ENCODE results near the gene CD207. TPM values are rescaled to one million over a fixed set of nuclear protein-coding genes. Genes with fewer than 3 reads are reported as not detected.
"Not testable (repeated sequence)": the region's sequence is repeated elsewhere in the genome, so short reads cannot be mapped to it uniquely, and the experiment has no call there.

CD207 gene
- not detected in 2 replicates for total RNA-seq (2021)
- not detected for Bru-seq, nascent RNA
- BruChase-seq, experiment 1, labeled RNA remaining after a 2-hour chase = percentile 16 among the genes with signal in this experiment
- not detected for BruChase-seq, experiment 2, labeled RNA remaining after a 6-hour chase
- long read RNA-seq = 0 reads

DNA sequence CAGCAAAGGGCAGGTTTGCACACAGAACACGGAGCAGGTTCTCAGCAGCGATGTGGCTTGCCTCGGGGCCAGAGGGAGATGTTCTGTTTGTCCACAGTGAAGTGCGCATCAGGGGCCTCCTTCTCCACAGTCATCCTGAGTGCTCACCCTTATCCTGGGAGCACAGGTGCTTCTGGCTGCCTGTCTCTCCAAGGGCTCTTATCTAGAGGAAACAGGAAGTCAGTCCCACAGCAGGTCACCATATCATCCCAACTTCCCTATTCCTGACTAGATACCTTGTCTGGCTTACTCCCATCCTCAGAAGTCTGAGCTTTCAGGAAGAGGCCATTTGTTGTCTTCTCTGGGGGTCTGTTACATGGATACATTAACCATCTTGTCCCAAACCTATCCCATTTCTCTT, at the start of gene CD207:
CD207 (minus strand) TSS at position 174 of the 400 bp plus-strand sequence; CDS start at position 134, 40 bp downstream.
- DNase-seq = no peak
- peaks cover 85% of the 10 kb centered on the region for H3K27me3 ChIP-seq (ENCODE audit: insufficient read depth, low read depth)
- H3K79me2 ChIP-seq (ENCODE audit: low read depth) = no peaks in the 10 kb centered on the region
- CTCF ChIA-PET = no interaction called here
- no peaks in the 10 kb centered on the region for H3K9me2 ChIP-seq (ENCODE audit: insufficient read depth)
- H3K27ac ChIP-seq = no peak within 1 kb of the TSS
- intact Hi-C loops (cut with micrococcal nuclease; ENCODE audit: unreplicated experiment) = no loop called here
- no peak within 1 kb of the TSS for H3K4me3 ChIP-seq
- H3F3A ChIP-seq (ENCODE audit: insufficient read depth, low read depth) = no peaks in the 10 kb centered on the region
- no TSS peak for BruUV-seq (replicated peaks)
- H3K4me1 ChIP-seq (replicated peaks; ENCODE audit: insufficient read depth) = no peaks in the 10 kb centered on the region
- H4K20me1 ChIP-seq (ENCODE audit: insufficient read depth) = no peaks in the 10 kb centered on the region
- POLR2A ChIA-PET (ENCODE audit: unreplicated experiment) = no interaction called here
- no peak for TF ChIP-seq EZH2 (IDR thresholded peaks at IDR 0.05; ENCODE audit: low read depth)
- no peak for TF ChIP-seq CTCF (conservative IDR thresholded peaks at IDR 0.05)
- no peaks in the 10 kb centered on the region for H3K36me3 ChIP-seq (ENCODE audit: low read depth)
- H3K4me2 ChIP-seq = no peak within 1 kb of the TSS
- no peak within 1 kb of the TSS for H2AFZ ChIP-seq
- H3K9me3 ChIP-seq (ENCODE audit: insufficient read depth, low read depth) = no peaks in the 10 kb centered on the region

DNA sequence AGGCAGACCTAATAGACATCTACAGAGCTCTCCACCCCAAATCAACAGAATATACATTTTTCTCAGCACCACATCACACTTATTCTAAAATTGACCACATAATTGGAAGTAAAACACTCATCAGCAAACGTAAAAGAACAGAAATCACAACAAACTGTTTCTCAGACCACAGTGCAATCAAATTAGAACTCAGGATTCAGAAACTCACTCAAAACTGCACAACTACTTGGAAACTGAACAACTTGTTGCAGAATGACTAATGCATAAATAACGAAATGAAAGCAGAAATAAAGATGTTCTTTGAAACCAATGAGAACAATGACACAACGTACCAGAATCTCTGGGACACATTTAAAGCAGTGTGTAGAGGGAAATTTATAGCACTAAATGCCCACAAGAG, 42.9 kb upstream of the CD207 start:
- H2AFZ ChIP-seq; H3K4me3 ChIP-seq; H3K4me2 ChIP-seq; H3K9me3 ChIP-seq (ENCODE audit: insufficient read depth, low read depth); CTCF ChIA-PET; H3F3A ChIP-seq (ENCODE audit: insufficient read depth, low read depth); POLR2A ChIA-PET (ENCODE audit: unreplicated experiment); H3K4me1 ChIP-seq (replicated peaks; ENCODE audit: insufficient read depth); intact Hi-C loops (cut with micrococcal nuclease; ENCODE audit: unreplicated experiment); H3K36me3 ChIP-seq (ENCODE audit: low read depth); H3K27ac ChIP-seq; DNase-seq; H3K79me2 ChIP-seq (ENCODE audit: low read depth); H3K9me2 ChIP-seq (ENCODE audit: insufficient read depth); H4K20me1 ChIP-seq (ENCODE audit: insufficient read depth); BruUV-seq (replicated peaks): not testable (repeated sequence)
- peaks cover 67% of the 10 kb centered on the region for H3K27me3 ChIP-seq (ENCODE audit: insufficient read depth, low read depth)

DNA sequence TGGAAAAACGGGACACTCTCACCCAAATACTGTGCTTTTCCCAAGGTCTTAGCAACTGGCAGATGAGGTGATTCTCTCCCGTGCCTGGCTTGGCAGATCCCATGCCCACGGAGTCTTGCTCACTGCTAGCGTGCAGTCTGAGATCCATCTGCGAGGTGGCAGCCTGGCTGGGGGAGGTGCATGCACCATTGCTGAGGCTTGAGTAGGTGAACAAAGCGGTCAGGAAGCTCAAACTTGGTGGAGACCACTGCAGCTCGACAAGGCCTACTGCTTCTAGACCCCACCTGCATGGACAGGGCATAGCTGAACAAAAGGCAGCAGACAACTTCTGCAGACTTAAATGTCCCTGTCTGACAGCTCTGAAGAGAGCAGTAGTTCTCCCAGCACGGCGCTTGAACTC, 40.5 kb upstream of the CD207 start:
- POLR2A ChIA-PET (ENCODE audit: unreplicated experiment) = interaction anchor here (0.6 kb wide), 1 partner anchor 91 kb away, joined by 6 read pairs; no protein-coding TSS in a partner anchor
- H3K27ac ChIP-seq; H2AFZ ChIP-seq; H3K4me1 ChIP-seq (replicated peaks; ENCODE audit: insufficient read depth); H3K4me2 ChIP-seq; H4K20me1 ChIP-seq (ENCODE audit: insufficient read depth); H3K9me2 ChIP-seq (ENCODE audit: insufficient read depth); CTCF ChIA-PET; DNase-seq; H3F3A ChIP-seq (ENCODE audit: insufficient read depth, low read depth); H3K9me3 ChIP-seq (ENCODE audit: insufficient read depth, low read depth); H3K36me3 ChIP-seq (ENCODE audit: low read depth); H3K79me2 ChIP-seq (ENCODE audit: low read depth); BruUV-seq (replicated peaks); H3K4me3 ChIP-seq: not testable (repeated sequence)
- intact Hi-C loops (cut with micrococcal nuclease; ENCODE audit: unreplicated experiment) = loop anchor here (2.0 kb wide), 1 partner anchor 43 kb away; no protein-coding TSS in a partner anchor
- peaks cover 72% of the 10 kb centered on the region for H3K27me3 ChIP-seq (ENCODE audit: insufficient read depth, low read depth)

- Histone ChIP-seq H3K27ac (no peak overlapping the region), H3K79me2 (ENCODE audit: low read depth) (no peaks in the 10 kb centered on the region), H3F3A (ENCODE audit: insufficient read depth, low read depth) (no peaks in the 10 kb centered on the region), H3K27me3 (ENCODE audit: insufficient read depth, low read depth) (peaks cover 53% of the 10 kb centered on the region), H3K4me1 (replicated peaks; ENCODE audit: insufficient read depth) (no peaks in the 10 kb centered on the region), H3K9me2 (ENCODE audit: insufficient read depth) (no peaks in the 10 kb centered on the region), H3K4me3 (no peak overlapping the region), H3K9me3 (ENCODE audit: insufficient read depth, low read depth) (no peaks in the 10 kb centered on the region), H2AFZ (no peak overlapping the region), H4K20me1 (ENCODE audit: insufficient read depth) (no peaks in the 10 kb centered on the region), H3K36me3 (ENCODE audit: low read depth) (no peaks in the 10 kb centered on the region), H3K4me2 (no peak overlapping the region)
- ChIA-PET POLR2A (ENCODE audit: unreplicated experiment) (no interaction called here), CTCF (no interaction called here)
- no peak for DNase-seq
- no peak for TF ChIP-seq EZH2 (IDR thresholded peaks at IDR 0.05; ENCODE audit: low read depth)
- TF ChIP-seq CTCF (conservative IDR thresholded peaks at IDR 0.05) = no peak
- BruUV-seq (replicated peaks) = no TSS peak
- intact Hi-C loops (cut with micrococcal nuclease; ENCODE audit: unreplicated experiment) = no loop called here
Observed at GRCh38 chr2:70873541-70873940, 37.9 kb upstream of the CD207 start.

Measured in PC-9 (cell line).